ENCODE measurements around the gene SPEN. TPM values are rescaled to one million over a fixed set of nuclear protein-coding genes. Genes with fewer than 3 reads are reported as not detected.

SPEN gene
- total and polyA plus RNA-seq, 12 donors: 16.4 to 51.2 (median 30.7) TPM

GRCh38 chr1:15799928-15800835 is 47.3 kb upstream of the SPEN start:
- no peaks in the 10 kb centered on the region for H3K9me3 ChIP-seq (replicated peaks in 1 of 3)
- peak overlapping the region in 4 of 5 donors; percentile 31 to 88 (median 52) for H3K27ac ChIP-seq
- peak; percentile 63 to 86 (median 79) for DNase-seq
- no peaks in the 10 kb centered on the region for H3K27me3 ChIP-seq
- peaks cover 30 to 37% of the 10 kb centered on the region in 2 donors for H3K4me1 ChIP-seq (replicated peaks in 1 of 2)
- WGBS, 4 donors: 32 to 50% (median 43%) methylated on average over 13 to 22 of the region's 22 CpGs
- H3K4me3 ChIP-seq: no peak overlapping the region
- intact Hi-C loops (cut with DNase I): loop anchor here in 1 of 2 donors (5.0 kb wide), 1 partner anchor 192 kb away; no protein-coding TSS in a partner anchor
- no peaks in the 10 kb centered on the region for H3K36me3 ChIP-seq (replicated peaks in 1 of 2)
- TF ChIP-seq, protein P1, sequence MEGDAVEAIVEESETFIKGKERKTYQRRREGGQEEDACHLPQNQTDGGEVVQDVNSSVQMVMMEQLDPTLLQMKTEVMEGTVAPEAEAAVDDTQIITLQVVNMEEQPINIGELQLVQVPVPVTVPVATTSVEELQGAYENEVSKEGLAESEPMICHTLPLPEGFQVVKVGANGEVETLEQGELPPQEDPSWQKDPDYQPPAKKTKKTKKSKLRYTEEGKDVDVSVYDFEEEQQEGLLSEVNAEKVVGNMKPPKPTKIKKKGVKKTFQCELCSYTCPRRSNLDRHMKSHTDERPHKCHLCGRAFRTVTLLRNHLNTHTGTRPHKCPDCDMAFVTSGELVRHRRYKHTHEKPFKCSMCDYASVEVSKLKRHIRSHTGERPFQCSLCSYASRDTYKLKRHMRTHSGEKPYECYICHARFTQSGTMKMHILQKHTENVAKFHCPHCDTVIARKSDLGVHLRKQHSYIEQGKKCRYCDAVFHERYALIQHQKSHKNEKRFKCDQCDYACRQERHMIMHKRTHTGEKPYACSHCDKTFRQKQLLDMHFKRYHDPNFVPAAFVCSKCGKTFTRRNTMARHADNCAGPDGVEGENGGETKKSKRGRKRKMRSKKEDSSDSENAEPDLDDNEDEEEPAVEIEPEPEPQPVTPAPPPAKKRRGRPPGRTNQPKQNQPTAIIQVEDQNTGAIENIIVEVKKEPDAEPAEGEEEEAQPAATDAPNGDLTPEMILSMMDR (IDR thresholded peaks at IDR 0.05): no peak
- no peak for TF ChIP-seq POLR2A (IDR thresholded peaks at IDR 0.05)

DNA sequence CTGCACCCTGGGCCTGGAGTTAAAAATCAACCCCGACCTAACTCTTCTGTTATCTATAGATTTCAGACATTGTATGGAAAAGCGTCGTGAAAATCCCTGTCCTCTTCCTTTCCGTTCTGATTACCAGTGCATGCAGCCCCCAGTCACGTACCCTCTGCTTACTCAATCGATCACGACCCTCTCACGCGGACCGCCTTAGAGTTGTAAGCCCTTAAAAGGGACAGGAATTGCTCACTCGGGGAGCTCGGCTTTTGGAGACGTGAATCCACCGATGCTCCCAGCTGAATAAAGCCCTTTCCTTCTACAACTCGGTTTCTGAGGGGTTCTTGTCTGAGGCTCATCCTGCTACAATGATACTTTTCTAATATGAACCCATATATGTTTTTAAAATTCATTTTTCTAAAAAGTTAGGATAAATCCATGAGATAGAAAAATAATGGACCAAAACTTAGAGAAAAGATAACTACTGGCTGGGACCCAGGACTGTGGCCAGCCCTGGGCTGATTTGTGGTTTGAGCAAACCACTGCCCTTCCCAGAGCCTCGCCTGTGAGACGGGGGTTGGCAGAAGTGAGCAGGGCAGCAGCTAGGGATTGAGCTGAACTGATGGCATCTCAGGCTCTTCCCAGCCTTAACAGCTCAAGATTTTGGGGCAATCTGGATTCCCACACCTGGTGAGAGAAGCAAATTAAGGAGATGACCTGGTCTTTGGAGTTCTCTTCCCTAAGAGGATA is 45.1 kb upstream of the SPEN start:
- no peak for TF ChIP-seq POLR2A (IDR thresholded peaks at IDR 0.05)
- TF ChIP-seq, protein P1 (IDR thresholded peaks at IDR 0.05): no peak
- no peak overlapping the region for H3K27ac ChIP-seq
- 84 to 90% (median 88%) methylated on average over 17 of the region's 17 CpGs for WGBS, 4 donors

GRCh38 chr1:15803380-15803779 is 44.1 kb upstream of the SPEN start:
- H3K4me1 ChIP-seq (replicated peaks in 1 of 2): peaks cover 15 to 20% of the 10 kb centered on the region in 2 donors
- H3K9me3 ChIP-seq (replicated peaks in 1 of 3): no peaks in the 10 kb centered on the region
- H3K36me3 ChIP-seq (replicated peaks in 1 of 2): no peaks in the 10 kb centered on the region
- 35 to 37% (median 35%) methylated on average over 4 of the region's 4 CpGs for WGBS, 4 donors
- no peak for DNase-seq
- H3K27me3 ChIP-seq: no peaks in the 10 kb centered on the region
- no peak for TF ChIP-seq POLR2A (IDR thresholded peaks at IDR 0.05)
- TF ChIP-seq, protein P1 (IDR thresholded peaks at IDR 0.05): peak; percentile 5 to 43 (median 40)
- no peak overlapping the region for H3K27ac ChIP-seq
- intact Hi-C loops (cut with DNase I): loop anchor here in 1 of 2 donors (5.0 kb wide), 1 partner anchor 189 kb away; no protein-coding TSS in a partner anchor
- no peak overlapping the region for H3K4me3 ChIP-seq

More for the DNA sequence above, 45.1 kb upstream of the SPEN start:
- DNase-seq: no peak
- intact Hi-C loops (cut with DNase I): loop anchor here in 1 of 2 donors (5.0 kb wide), 1 partner anchor 190 kb away; no protein-coding TSS in a partner anchor
- H3K36me3 ChIP-seq (replicated peaks in 1 of 2): no peaks in the 10 kb centered on the region
- no peaks in the 10 kb centered on the region for H3K9me3 ChIP-seq (replicated peaks in 1 of 3)
- no peaks in the 10 kb centered on the region for H3K27me3 ChIP-seq
- H3K4me3 ChIP-seq: no peak overlapping the region
- H3K4me1 ChIP-seq (replicated peaks in 1 of 2): peaks cover 15 to 20% of the 10 kb centered on the region in 2 donors

GRCh38 chr1:15804060-15804459 is 43.4 kb upstream of the SPEN start:
- 82 to 91% (median 89%) methylated on average over 8 of the region's 8 CpGs for WGBS, 4 donors

More at GRCh38 chr1:15804060-15804459, 43.4 kb upstream of the SPEN start:
- Histone ChIP-seq H3K27me3 (no peaks in the 10 kb centered on the region), H3K36me3 (replicated peaks in 1 of 2) (no peaks in the 10 kb centered on the region), H3K9me3 (replicated peaks in 1 of 3) (no peaks in the 10 kb centered on the region), H3K4me3 (no peak overlapping the region), H3K27ac (no peak overlapping the region), H3K4me1 (replicated peaks in 1 of 2) (peaks cover 13 to 17% of the 10 kb centered on the region in 2 donors)
- no peak for TF ChIP-seq POLR2A (IDR thresholded peaks at IDR 0.05)
- TF ChIP-seq, protein P1 (IDR thresholded peaks at IDR 0.05): no peak
- intact Hi-C loops (cut with DNase I): loop anchor here in 1 of 2 donors (5.0 kb wide), 1 partner anchor 188 kb away; no protein-coding TSS in a partner anchor
- no peak for DNase-seq
